ENCODE results near the gene ECEL1.

The ECEL1 gene

GRCh38 chr2:232523402-232523681, 35.7 kb upstream of the ECEL1 start:
- FAIRE-seq = no peak
- DNase-seq (ENCODE audit: low spot score) = no peak

GRCh38 chr2:232522623-232523401, 35.2 kb upstream of the ECEL1 start:
- no peak for DNase-seq (ENCODE audit: low spot score)
- FAIRE-seq = no peak

GRCh38 chr2:232521959-232522622, 34.5 kb upstream of the ECEL1 start:
- FAIRE-seq = no peak
- no peak for DNase-seq (ENCODE audit: low spot score)

GRCh38 chr2:232521098-232521497, 33.5 kb upstream of the ECEL1 start:
- no peak for FAIRE-seq
- no peak for DNase-seq (ENCODE audit: low spot score)

- no peak for DNase-seq (ENCODE audit: low spot score)
- no peak for FAIRE-seq
These were observed 32.9 kb upstream of the ECEL1 start for GRCh38 chr2:232520489-232520888.

- DNase-seq (ENCODE audit: low spot score) = no peak
- FAIRE-seq = no peak
These were observed 32.2 kb upstream of the ECEL1 start, which contains the start of gene PRSS56 for GRCh38 chr2:232519581-232520438. Gene PRSS56, plus strand, starts transcription at chr2:232520388. Its CDS starts 211 bp downstream, at chr2:232520599.

GRCh38 chr2:232518844-232519243, 31.2 kb upstream of the ECEL1 start:
- DNase-seq (ENCODE audit: low spot score) (no peak), FAIRE-seq (no peak)

GRCh38 chr2:232516551-232516950, 28.9 kb upstream of the ECEL1 start:
- no peak for FAIRE-seq
- DNase-seq (ENCODE audit: low spot score) = peak; percentile 11

- DNase-seq (ENCODE audit: low spot score) = no peak
- FAIRE-seq = no peak
These were observed 28.0 kb upstream of the ECEL1 start for GRCh38 chr2:232515639-232516038.

GRCh38 chr2:232513353-232513752, 25.7 kb upstream of the ECEL1 start:
- no peak for FAIRE-seq
- no peak for DNase-seq (ENCODE audit: low spot score)

- FAIRE-seq (no peak), DNase-seq (ENCODE audit: low spot score) (no peak)
These were observed 25.0 kb upstream of the ECEL1 start for GRCh38 chr2:232512602-232513001.

- FAIRE-seq = no peak
- no peak for DNase-seq (ENCODE audit: low spot score)
These were observed 23.8 kb upstream of the ECEL1 start for GRCh38 chr2:232511336-232511890.

- no peak for FAIRE-seq
These were observed 20.6 kb upstream of the ECEL1 start for GRCh38 chr2:232508251-232508650.

GRCh38 chr2:232506709-232507108, 19.1 kb upstream of the ECEL1 start:
- FAIRE-seq (no peak), DNase-seq (ENCODE audit: low spot score) (no peak)

More at GRCh38 chr2:232508251-232508650, 20.6 kb upstream of the ECEL1 start:
- no peak for DNase-seq (ENCODE audit: low spot score)

GRCh38 chr2:232505856-232506255, 18.2 kb upstream of the ECEL1 start:
- no peak for FAIRE-seq
- no peak for DNase-seq (ENCODE audit: low spot score)

GRCh38 chr2:232504438-232504837, 16.8 kb upstream of the ECEL1 start:
- no peak for FAIRE-seq
- DNase-seq (ENCODE audit: low spot score) = no peak

GRCh38 chr2:232503809-232504323, 16.2 kb upstream of the ECEL1 start:
- no peak for DNase-seq (ENCODE audit: low spot score)
- FAIRE-seq = no peak

- FAIRE-seq (no peak), DNase-seq (ENCODE audit: low spot score) (no peak)
These were observed 15.5 kb upstream of the ECEL1 start for GRCh38 chr2:232502911-232503808.

GRCh38 chr2:232502511-232502910, 14.9 kb upstream of the ECEL1 start:
- no peak for DNase-seq (ENCODE audit: low spot score)
- FAIRE-seq = no peak

GRCh38 chr2:232501794-232502390, 14.3 kb upstream of the ECEL1 start:
- FAIRE-seq = no peak
- DNase-seq (ENCODE audit: low spot score) = no peak

All from RCC 7860 (cell line).